Activated gamma-delta T cell treated with Interleukin-2 at 50 U/mL for 16 hours (primary cell): ENCODE data around the gene ARRB1.
"Not testable (repeated sequence)": the region's sequence is repeated elsewhere in the genome, so short reads cannot be mapped to it uniquely, and the experiment has no call there.

Experiments
- DNase-seq: peaks from one replicate; pipeline ENCODE4 v3.0.0-alpha.2; 2020

ARRB1 gene

DNA sequence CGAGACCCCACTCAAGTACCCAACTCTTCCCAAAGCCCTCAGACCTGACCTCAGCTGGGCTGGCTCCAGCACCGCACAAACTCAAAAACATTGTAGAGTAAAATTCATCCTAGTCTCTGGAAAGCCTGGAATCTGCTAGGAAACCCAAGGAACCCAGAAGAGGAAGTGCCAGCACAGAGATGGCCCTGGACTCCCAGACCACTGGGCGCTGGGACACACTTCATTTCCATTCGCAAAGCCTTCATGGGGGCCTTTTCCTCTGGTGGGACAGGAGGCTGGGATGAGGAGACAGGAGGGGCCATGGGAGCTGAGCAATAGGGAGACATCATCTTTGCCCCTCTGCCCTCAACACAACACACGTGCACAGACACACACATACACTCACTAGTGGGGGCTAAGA lies 30.8 kb downstream of the ARRB1 start:
- DNase-seq: no peak

DNA sequence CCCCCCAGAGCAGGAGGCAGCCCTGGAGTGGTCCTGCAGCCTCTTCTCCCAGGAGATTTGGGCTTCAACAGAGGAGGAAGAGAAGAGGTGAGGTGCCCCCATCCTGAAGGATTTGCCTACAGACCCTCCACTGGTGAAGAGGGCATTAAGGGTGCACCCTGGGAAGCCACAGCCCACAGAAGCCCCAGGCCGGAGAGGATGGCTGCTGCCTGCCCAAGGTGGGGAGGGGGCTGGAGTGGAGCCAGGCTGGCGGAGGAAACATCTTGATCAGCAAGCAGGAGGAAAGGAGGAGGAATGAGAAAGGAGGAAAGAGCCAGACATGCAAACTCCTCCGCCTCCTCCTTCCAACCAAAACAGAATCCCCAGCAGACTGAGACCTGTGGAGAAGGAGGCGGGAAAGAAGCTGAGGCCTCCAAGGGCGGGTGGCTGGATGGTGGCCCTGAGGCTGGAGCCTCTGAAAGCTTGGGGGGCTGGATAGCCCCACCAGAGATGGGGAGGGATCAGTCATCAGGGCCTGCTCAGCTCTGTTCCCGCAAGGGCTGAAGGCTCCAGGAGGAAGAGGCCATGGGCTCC lies 31.3 kb downstream of the ARRB1 start:
- DNase-seq: no peak

DNA sequence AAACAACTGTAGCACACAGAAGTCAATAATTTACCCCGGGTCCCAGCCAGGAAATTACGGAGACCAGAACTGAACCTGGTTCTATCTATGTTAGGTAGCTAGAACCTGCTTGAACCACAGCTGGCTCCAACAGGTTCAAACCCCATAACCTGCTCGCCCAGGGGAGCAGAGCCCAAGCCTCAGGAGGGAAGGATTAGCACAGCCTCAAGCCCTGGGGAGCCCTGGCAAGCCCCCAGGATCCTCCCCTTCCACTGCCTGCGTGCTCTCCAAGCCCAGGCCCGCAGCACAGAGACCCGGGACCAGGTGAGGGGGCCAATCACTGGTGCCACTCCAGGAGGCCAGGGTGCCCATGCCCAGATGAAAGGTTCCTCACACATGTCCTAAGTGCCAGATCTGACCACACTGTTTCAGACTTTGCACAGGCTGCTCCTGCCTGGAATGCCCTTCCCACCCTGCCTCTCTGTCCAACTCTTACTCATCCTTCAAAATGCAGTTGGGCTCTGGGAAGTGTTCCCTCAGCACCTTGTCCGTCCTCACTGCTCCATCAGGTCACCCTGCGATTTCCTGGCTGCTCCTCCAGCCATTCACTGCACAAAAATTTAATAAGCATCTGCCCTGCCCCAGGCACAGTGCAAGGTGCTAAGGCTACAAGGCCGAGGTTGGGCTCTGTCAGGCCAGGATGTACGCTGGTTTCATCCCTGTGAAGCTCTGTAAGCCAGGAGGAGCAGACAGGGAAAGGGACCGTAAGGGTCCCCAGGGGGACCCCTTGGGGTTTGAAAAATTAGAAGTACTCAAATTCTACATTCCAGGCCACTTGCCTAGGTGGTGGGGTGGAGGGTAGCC lies 32.2 kb downstream of the ARRB1 start:
- no peak for DNase-seq

DNA sequence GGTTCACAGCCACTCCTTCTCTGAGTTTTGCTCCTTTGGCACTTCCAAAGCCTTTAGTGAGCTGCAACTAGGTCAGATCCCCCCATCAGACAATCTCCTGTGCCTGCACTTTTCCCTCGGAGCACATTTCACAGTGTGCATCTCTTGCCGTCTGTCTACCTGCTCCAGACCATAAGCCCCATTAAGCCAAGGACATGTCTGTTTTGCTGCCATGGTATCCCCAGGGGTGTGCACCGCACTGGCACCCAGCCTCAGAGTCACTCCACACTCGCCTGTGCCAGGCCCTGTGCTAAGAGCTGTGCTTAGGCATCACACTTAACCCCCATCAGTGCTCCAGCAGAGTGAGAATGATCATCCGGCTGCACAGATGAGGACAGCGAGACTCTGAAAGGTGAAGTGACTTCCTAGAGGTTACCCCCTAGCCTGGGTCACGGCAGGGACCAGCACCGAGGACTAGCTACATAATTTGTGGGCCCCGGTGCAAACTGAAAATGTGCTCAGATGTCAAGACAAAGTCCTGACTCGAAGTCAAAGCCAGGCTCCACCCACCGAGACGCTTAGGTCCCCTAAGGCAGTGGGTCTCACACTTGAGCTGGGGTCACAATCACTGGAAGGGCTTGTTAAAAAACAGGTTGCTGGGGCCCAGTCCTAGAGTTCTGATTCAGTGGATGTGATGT lies 33.9 kb downstream of the ARRB1 start:
- no peak for DNase-seq

GRCh38 chr11:75315439-75315805 lies 36.0 kb downstream of the ARRB1 start:
- DNase-seq: no peak

DNA sequence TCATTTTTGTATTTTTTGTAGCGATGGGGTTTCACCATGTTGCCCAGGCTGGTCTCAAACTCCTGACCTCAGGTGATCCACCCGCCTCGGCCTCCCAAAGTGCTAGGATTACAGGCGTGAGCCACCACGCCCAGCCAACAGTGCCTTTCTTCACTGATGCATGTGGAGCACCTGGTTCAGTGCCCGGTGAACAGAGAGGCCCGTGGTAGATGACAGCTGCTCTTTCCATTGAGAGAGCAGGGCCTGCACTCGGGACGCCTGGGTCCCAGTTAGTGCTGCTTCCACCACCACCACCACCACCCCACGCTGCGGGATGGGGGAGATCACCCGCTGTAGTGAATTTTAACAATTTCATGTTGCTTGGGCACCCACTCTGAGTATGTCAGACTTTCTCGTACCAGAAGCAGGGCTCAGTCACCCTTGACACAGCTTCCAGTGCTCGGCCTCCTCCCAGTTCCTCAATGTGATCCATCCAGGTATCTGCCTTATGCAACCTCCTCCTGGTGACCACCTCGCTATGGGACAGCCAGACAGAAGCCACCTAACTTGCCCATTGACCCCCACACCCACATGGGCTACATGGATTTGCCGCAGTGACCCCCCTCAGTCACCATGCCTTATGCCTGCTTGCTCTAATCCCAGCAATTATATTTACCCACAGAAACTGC lies 36.6 kb downstream of the ARRB1 start:
- DNase-seq: no peak

DNA sequence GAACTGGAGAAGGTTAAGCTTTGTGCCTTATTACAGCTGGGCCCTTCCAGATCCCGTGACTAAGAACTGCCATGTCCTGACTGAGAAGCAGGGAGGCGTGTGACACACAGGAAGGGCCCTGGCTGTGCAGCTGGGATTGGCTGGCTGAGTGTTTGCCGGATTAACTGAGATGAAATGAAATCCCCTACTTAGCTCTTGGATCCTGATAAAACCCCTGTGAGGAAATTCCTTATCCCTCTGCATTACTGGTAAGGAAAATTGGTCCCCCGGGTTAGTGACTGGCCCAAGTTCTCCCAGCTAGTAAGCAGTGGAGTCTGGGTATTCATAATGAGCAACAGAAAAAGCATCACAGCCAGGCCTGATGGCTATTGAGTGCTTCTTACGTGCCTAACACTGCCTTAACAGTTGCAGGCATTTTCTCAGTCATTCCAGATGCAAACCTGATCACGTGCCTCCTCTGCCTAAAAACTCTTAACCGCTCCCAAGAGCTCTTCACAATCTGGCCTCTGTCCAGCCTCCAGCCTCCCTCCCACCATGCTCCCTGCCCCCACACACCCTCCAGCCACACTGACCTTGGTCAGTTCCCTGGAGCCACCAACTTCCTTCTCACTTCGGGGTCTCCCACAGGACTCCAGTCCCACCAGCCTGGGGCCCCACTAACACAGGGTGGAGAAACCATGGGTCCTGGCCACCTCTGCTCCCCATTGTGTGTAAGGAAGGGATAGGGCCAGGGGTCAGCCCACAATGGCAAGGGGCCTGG lies 37.8 kb downstream of the ARRB1 start:
- DNase-seq: no peak

GRCh38 chr11:75312346-75312745 lies 39.1 kb downstream of the ARRB1 start:
- no peak for DNase-seq

- DNase-seq: no peak
These were observed 39.6 kb downstream of the ARRB1 start for GRCh38 chr11:75311858-75312288.

GRCh38 chr11:75308986-75309385 lies 42.5 kb downstream of the ARRB1 start:
- no peak for DNase-seq

DNA sequence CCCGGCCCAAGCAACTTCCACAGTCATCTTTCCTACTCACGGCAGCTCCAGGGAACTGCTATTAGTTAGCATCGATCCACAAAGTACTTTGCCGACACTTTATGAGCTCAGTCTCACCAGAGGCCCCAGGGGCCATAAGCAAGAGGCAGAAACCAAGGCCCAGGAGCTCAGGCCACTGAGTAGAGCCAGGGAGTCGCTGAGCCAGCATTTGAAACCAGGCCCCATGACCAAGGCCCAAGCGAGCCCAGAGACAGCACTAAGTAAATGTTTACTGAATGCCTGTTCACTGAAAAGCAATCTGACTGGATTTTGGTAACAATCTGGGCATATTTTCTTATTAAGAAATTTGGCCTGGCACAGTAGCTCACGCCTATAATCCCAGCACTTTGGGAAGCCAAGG lies 43.3 kb downstream of the ARRB1 start:
- no peak for DNase-seq

- DNase-seq: no peak
These were observed 44.4 kb downstream of the ARRB1 start for GRCh38 chr11:75307058-75307457.

DNA sequence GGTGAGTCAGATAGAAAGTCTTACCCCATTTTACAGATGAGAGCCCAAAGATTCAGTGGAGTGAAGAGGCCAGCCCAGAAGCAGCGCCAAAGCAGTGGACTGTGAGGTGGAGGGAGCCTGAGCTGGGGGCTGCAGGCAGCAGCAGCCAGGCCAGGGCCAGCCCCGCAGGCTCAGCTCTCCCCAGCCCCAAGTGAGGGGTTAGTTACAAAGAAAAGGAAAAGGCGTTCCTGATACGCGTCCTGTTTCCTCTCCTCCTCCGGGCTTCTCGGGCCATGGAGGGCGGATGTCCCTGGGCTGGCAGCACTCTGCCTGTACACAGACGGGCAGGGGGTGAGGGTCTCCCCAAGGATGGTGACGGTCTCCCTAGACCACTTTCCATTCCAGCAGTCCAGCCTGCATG lies 44.9 kb downstream of the ARRB1 start:
- DNase-seq: no peak

DNA sequence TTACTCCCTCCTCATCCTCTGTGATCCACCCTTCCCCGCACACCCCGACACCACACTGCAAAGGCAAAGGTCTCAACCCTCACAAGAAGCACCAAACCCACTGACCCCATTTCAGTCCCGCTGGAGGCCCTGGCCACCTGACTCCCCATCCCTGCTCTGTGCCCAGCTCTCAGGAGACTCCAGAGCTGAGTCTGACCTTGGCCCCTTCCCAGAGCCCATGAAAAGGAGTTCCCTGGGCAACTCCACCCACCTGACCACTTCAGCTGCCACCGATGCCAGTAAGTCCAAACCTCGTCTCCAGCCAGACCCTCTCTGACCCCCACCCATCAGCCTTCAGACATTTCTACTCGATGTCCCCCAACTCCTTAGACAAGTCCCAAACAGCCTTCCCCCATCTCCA lies 45.5 kb downstream of the ARRB1 start:
- DNase-seq: no peak

DNA sequence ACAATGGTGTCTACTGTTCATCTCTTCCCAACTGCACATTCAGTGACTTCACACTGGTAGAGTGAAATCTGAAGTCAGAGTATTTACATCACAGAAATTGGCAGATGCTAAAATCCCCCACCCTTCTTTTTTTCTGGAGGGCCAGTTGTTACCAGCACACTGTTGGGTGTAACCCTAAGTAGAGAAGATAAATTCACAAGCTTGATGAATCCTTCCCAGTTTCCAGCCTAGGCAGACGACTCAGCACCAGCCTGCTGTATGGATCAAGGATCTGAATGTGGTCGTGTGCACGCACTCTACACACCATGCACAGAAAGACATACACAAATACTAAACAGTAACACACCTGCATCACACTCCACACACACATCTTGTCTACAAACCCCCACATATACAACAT lies 46.0 kb downstream of the ARRB1 start:
- no peak for DNase-seq

- DNase-seq: not testable (repeated sequence)
These were observed 46.5 kb downstream of the ARRB1 start for GRCh38 chr11:75304941-75305340.

DNA sequence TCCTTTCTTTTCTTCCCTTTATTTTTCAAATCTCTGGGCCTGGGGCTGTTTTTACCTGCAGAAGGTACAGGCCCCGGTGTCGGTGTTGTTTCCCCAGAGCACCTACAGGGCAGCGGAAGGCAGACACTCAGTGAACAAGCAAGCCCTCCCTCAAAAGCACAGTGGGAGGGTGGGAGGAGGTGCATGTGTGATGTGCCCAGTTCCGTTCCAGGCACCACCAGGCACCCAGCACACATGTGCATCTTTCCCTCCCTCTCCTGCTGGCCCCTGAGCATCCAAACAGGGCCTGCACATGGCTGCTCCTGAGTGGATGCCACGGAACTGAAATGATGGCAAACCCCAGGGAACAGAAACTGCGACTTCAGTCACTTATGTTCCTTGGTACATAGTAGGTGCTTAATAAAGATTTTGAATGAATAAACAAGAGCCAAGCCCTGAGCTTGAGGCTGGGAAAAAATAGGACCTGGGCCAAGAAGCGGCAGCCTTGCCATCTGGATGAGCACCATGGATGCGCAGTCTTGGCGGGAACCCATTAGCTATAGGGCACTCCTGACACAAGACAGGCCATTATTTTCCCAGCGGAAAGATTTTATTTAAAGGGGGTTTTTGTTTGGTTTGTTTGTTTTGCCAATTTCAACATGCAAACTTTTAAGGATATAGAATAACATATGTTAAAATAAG lies 47.8 kb downstream of the ARRB1 start:
- DNase-seq: no peak

- no peak for DNase-seq
These were observed 49.1 kb downstream of the ARRB1 start for GRCh38 chr11:75302371-75302770.

DNA sequence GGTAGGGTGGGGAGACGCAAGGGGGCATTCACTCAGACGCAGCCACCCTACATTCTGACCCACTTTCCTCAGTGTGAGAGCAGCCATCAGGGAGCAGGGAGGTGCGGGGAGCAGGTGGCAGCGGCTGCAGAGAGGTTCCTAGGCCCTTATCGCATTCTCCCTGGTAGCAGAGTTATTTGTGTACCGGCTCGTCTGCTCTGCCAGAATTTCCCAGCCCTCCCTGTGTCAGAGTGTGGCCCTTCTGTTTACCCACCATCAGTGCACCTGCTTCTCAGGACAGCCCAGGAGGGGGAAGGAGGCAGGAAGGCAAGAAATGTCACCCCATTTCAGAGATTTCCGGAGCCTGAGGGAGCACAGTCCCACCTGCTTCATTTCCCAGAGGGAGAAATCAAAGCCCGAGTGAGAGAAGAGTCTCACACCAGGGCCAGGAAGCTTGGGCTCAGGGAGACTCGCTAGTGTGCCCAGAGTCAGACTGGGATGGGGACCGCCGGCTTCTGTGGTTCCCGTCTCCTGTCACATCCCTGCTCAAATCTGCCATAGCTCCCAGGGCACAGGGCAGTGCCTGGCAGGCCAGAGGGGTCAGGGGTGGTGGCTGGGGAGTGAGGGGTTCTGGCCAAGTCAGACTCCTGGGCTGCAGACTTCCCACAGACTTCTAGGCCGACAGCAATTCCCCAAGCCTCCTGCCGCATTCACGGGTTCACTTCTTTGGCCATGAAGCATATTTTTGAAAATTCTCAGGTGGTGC lies 49.7 kb downstream of the ARRB1 start:
- no peak for DNase-seq

DNA sequence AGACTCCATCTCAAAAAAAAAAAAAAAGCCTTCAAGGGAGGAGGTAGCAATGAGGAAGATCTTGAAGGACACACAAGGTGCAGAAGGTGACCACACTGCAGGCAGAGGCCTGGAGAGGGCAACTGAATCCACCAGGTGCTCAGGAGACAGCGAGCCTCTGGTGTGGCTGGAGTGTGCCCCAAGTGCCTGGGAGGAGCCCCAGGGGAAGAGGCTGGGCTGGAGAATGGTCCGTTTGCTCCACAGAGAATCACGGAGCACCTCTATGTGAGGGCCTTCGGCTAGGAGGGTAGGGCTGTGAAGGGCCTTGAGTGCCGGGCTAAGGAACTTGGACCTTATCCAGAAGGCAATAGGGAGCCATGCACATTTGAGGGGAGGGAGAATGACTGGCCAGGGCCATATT lies 50.3 kb downstream of the ARRB1 start:
- no peak for DNase-seq

GRCh38 chr11:75298976-75299260 lies 52.5 kb downstream of the ARRB1 start:
- DNase-seq: no peak
